OCI-LY7 (cell line): ENCODE data around the gene DOCK1.

ENCODE experiments used
- CTCF ChIP-seq: fragments of 200-600 bp; sonication (generic); conservative IDR thresholded peaks from 2 replicates; pipeline ENCODE4 v1.5.1; 2014; ENCODE audit warnings: mild to moderate bottlenecking, antibody characterized with exemption, low read length, moderate library complexity, mixed read lengths
- EZH2phosphoT487 ChIP-seq: fragments of 200-600 bp; sonication (generic); IDR thresholded peaks from 2 replicates; pipeline ENCODE4 v1.6.1; 2018; ENCODE audit warnings: low read depth, borderline replicate concordance, mild to moderate bottlenecking, mixed run types, antibody characterized with exemption, low read length, moderate library complexity, mixed read lengths

- TF ChIP-seq EZH2phosphoT487: no peak
- no peak for TF ChIP-seq CTCF
Observed at GRCh38 chr10:127391875-127392274, 486.6 kb downstream of the DOCK1 start.
